Metanephros (tissue), 1 donor: ENCODE measurements around the gene IL15. TPM values are rescaled to one million over a fixed set of nuclear protein-coding genes. Genes with fewer than 3 reads are reported as not detected.

Source experiments
- total RNA-seq: library from RNA; depleted of rRNA; stranded (reverse); fragments of >200 nt; gene quantifications from one replicate; pipeline ENCODE4 v1.2.3, GENCODE V29; 2014

The IL15 gene
- total RNA-seq: 4.0 TPM

GRCh38 chr4:141636082-141636770 is at the start of gene IL15:
IL15 (plus strand) TSS chr4:141636583; CDS start chr4:141719465, 82,882 bp downstream.

